ENCODE measurements around the gene LILRB5.
"Not testable (repeated sequence)": the region's sequence is repeated elsewhere in the genome, so short reads cannot be mapped to it uniquely, and the experiment has no call there.

Gene LILRB5

DNA sequence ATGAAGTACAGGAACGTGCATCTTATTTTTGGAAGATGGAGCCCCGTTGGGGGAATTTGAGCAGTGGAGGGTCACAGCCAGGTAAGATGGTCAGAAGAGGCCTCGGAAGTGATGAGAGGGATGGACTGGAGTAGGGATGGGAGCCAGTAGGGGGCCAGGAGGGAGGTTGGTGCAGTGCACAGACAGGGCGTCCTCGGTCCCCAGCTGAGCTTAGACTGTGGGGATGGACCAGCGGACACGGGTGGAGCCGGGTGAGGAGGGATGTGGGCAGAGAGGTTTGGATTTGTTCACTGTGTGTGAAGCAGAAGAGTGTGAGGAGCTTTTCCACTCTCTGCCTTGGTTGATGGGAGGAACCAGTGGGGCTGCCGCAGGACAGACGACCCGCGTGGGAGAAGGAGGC lies 45.8 kb downstream of the LILRB5 start:
- DNase-seq (ENCODE audit: low spot score), result no peak

DNA sequence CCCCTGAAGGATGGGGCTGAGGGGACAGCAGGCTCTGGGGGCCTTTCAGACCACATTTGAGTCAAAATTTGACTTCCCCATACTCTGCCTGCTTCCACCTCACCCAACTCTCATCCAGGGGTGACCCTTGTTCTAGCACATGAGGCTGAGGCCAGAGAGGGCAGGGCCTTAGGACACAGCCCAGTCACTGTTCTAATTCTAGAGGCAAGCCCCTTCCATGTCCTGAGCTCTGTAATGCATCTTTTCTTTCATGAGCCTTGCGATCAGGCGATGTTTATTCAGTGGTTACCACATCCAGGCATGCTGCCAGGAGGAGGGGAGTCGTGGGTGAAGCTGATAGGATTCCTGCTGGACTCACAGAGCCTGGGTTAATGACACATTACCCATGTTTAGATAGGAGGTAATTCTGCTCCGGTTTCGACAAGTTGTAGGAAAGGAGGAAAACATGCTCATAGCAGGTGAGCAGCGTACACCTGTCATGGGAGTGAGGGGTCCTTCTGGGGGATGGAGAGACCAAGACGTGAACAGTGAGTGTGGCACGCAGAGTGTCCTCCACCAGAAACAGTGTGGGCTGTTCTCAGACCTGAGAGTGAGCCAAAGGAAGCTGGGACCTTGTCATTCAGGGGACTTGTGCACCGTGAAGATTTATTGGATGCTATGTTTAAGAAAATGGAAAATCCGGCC lies 47.1 kb downstream of the LILRB5 start:
- DNase-seq (ENCODE audit: low spot score), result no peak

DNA sequence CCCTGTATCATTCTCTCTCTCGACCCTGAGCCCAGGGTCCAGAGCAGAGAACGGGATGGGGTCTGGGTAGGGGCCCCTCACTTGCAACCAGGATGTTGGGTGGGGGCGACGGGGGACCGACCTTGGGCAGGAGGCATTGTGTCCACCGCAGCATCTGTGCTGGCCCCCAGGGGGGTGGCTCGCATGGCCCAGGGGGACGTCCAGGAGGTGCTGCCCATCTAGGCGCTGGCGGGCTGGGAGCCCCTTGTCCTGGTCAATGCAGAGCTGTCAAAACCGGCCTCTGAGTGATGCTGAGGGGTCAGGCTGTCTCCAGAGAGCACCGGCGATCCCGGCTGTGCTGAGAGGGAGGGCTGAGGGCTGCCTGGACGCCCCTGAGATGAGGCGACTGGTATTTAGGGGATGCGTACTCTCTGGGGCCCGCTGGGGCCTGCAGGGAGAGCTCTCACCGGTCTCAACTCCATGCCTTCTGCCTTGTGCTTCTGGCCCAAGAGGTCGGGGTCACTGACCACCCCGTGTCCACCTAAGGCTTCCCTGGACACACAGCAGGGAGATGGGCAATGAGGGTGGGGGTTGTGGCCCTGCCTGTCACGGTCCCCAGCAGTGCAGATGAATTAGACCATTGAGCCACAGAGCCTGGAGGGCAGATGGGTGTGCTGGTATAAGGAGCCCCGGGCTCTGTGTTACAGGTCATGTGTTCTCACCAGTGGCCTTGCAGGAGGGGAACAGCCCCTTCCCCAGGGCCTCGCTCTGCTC lies 47.8 kb downstream of the LILRB5 start:
- no peak for DNase-seq (ENCODE audit: low spot score)

DNA sequence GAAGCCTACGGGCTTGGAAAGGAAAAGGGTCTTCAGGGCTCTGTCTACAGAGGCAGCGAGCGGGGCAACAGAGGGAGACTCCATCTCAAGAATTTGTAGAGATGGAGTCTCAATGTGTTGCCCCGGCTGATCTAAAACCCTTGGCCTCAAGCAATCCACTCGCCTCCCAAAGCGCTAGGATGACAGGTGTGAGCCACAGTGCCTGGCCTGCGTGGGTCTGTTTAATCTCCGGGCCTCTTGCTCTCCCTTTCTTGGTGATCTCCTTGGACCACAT lies 48.4 kb downstream of the LILRB5 start:
- DNase-seq (ENCODE audit: low spot score), result no peak

DNA sequence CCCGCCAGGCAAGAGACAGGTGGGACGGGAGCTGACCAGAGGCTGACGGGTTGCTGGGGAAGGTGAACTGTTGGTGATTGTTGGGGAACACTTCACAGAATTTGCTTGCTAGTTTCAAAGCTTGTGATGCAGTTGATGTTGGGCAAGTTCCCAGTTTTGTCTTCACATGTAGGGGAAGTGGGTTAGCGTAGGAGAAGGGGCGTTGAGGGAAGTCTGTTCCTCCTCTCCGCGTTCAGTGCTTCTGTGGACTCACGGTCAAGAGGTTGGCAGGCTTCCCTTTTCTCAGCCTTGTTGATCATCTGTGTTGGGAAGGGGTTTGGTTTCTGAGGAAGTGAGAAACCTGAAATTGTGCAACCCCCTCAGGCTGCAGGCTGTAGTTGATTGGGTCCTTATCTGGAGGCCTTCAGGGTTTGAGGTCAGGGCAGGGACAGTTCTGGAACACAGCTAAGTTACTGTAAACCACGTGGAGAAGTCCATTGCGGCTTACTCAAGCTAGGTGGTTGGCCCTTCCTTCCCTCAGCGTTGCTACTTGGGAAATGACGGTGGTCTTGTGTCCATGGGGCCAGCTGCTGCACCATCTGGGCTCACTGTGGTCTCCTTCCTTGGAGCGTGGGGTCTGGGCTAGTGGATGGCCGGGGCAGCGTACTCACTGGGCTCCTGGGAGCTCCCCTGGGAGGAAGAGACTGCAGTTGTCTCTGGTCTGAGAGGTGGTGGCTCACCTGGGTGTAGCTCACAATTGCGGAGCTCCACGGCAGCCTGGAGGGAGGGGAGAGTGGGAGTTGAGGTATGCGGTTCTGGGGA lies 48.9 kb downstream of the LILRB5 start:
- no peak for DNase-seq (ENCODE audit: low spot score)

DNA sequence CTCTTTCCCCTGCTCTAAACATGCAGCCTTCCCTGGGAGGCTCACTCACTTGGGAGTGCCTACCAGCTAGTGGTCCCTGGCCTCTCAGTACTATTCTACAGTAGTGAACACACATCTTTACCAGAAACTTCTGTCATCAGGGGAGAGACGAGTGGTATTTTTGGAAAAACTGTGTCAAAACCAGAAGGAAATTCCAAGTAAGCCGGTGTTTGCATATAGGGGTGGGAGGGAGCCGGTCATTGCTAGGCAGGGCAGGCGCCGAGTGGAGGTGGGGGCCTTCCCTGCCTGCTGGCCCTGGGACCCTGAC lies 49.4 kb downstream of the LILRB5 start:
- DNase-seq (ENCODE audit: low spot score), result no peak

DNA sequence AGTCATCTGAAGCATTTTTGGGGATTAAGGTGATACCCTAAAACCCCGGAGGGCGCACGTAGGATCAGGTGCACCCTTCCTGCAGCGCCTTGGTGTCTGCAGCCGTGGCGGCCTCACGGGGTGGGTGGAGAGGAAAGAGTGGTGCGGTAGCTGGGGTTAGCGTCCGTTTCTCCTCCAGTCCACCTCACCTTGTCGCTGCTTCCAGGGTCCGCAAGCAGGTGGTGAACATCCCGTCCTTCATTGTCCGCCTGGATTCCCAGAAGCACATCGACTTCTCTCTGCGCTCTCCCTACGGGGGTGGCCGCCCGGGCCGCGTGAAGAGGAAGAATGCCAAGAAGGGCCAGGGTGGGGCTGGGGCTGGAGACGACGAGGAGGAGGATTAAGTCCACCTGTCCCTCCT lies 49.9 kb downstream of the LILRB5 start:
- not testable (repeated sequence) for DNase-seq (ENCODE audit: low spot score)

DNA sequence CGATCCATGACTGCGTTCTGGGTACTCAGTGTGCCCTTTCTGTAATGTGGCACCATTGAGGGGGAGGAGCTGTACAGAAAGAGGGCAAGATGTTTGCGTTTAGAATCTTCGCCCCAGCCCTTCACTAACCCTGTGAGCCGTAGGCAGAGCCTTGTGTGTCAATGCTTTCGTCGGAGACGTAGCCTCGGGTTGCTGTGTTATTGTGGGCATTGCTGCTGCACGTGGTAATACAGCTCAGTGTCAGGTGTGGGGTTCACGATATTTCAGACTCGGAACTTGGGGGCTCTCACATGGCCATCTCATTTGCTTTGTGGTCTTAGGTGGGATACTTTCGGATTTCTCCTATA lies 50.3 kb downstream of the LILRB5 start:
- no peak for DNase-seq (ENCODE audit: low spot score)

DNA sequence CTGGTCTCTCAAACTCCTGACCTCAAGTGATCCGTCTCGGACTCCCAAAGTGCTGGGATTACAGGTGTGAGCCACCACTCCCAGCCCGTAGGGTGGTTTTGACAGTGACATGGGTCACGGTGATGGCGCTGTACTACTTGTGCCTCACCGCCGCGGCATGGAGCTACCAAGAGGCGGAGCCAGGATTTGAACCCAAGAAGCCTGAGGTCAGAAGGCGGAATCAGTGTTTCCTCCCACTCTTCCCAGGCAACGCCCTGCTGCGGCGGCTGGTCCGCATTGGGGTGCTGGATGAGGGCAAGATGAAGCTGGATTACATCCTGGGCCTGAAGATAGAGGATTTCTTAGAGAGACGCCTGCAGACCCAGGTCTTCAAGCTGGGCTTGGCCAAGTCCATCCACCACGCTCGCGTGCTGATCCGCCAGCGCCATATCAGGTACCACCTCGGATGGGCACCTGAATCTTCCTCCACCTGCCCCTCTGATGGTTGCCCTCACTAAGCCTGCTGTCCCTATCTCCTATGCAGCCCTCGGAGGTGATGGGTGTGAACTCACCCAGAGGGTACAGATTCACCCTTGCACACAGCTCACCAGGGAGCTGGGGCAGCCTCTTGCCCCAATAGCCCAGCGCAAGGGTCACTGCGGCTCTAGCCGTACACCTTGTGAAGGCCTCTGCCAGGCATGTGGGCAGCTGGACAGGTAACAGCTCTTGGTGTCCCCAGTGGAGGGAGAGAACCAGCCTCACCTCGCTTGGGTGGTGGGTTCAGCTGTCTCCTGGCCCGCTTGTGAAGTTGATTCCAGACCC lies 50.8 kb downstream of the LILRB5 start:
- no peak for DNase-seq (ENCODE audit: low spot score)

DNA sequence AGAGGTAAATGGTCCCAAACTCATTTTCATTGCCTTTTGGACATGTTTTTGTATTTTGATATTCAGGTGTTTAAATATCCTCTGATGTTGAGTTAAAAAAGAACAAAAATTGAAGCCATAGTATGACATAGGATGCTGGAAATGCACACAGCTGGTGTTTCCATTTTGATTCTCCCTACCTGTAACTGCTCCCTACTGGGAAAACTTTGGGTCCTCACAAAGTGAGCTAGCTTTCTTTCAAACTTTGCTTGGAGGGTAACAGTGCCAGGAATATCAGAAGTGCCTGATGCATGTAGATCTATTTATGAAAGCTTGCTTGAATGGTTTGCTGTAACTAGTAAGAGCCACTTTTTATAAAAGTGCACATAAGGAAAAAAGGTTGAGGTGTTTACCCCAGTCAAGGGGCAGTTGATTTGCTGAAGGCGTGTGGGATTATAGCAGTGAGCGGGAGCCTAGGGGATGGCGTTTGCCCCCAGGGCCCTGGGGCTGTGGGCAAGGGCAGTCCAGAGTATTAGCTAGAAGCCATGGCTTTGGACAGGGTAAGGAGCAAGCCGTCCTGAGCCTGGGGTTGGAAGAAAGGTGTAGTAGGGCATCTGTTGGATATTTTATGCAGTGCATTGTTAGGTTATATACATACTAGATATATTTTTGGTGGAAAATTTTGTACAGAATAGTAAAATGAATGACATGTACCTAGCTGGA lies 52.2 kb downstream of the LILRB5 start:
- DNase-seq (ENCODE audit: low spot score), result no peak

DNA sequence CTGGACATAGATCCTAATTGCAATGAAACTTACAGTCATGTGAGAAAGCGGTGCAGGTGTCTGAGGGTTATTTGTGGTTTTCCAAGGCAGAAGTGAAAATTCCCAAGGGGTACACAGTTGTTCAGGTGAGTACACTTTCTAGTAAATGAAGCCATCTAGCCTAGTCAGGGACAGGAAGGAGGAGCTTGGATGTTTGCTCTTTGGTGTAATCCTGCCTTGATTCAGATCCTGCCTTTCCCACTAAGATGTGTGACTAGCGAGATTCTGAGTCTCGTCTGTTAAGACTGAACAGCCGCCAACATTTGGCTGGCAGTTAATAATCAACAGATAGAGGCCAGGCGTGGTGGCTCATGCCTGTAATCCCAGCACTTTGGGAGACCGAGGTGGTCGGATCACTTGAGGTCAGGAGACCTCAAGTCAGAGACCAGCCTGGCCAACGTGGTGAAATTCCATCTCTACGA lies 53.9 kb downstream of the LILRB5 start:
- DNase-seq (ENCODE audit: low spot score), result no peak

DNA sequence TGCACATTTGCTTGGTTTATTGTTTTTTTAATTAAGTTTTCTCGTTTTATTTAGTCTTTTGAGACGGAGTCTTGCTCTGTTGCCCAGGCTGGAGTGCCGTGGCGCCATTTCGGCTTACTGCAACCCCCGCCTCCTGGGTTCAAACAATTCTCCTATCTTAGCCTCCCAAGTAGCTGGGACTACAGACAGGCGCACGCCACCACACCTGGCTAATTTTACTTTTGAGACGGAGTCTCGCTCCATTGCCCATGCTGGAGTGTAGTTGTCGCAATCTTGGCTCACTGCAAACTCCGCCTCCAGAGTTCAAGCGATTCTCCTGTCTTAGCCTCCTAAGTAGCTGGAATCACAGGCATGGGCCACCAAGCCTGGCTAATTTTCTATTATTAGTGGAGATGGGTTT lies 55.1 kb downstream of the LILRB5 start:
- DNase-seq (ENCODE audit: low spot score), result no peak

DNA sequence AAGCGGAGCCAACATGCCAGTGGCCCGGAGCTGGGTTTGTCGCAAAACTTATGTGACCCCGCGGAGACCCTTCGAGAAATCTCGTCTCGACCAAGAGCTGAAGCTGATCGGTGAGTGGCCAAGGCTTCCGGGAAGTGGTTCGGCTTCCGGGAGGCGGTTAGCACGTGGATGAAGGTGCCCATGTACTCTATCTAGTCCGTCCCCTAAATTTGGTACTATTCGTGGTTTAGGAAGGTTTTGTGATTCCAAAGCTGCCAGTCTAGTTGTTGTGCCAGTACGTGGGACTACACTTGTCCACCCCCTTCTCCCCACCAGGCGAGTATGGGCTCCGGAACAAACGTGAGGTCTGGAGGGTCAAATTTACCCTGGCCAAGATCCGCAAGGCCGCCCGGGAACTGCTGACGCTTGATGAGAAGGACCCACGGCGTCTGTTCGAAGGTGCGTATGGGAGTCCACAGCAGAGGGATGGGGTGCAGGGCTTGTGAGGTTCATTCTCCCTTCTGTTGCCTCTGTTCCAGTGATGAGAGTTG lies 55.8 kb downstream of the LILRB5 start:
- DNase-seq (ENCODE audit: low spot score), result no peak
